Measurements from ENCODE around the gene NECAB2.

Gene NECAB2

DNA sequence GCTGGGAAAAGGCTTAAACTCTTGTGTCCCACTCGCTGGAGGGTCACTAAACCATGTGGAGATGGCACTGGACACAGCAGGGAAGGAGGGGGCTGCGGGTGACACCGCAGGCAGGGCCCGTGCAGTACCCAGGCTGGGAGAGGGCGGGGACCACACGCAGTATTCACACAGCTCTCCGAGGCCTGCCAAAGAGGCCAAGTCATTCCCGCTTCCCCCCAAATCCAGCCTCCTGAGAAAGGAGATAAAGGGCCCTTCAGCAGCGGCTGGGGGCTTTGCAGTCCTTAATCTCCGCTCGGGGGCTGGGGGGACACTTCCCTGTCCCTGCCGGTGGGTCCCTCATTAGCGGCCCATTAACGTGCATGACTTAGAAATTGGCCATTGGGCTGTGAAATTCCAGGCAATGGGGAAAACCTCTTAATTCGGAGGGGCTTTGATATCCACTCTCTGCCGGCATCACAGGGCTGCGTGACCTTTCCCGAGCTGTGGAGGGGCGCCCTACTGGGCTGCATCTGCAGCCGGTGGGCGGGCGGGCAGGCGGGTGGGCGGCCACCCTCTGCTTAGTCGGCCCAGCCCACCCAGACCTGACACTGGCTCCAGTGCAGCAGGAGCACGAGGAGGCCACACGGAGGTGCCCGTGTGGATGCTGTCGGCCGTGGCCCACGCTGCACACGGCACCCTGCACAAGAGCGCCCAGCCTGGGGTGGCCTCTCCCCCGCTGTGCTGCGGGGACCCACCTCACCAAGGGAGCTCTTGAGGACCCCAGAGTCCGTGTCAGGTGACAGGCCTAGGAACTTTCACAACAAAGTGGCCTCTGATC, 77.2 kb downstream of the NECAB2 start:
- no peak for DNase-seq (ENCODE audit: low read depth)

DNA sequence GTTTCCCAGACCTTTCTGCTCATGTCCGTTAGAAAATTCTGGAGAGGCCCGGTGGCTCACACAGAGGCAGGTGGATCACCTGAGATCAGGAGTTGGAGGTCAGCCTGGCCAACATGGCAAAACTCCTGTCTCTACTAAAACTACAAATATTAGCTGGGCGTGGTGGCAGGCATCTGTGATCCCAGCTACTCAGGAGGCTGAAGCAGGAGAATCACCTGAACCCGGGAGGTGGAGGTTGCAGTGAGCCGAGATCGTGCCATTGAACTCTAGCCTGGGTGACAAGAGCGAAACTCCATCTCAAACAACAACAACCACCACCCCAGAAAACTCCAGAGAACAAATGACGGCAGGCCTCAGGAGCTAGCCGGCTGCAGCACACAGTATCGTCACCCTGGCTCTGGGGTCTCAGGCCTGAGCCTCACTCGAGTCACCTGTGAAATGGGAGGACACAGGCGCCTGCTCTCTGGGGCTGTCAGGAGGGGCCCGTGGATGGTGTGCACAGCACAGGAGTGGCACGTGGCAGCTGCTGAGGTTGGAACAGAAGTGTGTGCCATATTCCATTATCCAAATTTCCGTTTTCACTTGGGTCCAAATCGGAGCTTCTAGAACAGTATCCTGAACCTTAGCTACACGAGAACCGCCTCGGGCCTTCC, 77.9 kb downstream of the NECAB2 start:
- DNase-seq (ENCODE audit: low read depth), result no peak

DNA sequence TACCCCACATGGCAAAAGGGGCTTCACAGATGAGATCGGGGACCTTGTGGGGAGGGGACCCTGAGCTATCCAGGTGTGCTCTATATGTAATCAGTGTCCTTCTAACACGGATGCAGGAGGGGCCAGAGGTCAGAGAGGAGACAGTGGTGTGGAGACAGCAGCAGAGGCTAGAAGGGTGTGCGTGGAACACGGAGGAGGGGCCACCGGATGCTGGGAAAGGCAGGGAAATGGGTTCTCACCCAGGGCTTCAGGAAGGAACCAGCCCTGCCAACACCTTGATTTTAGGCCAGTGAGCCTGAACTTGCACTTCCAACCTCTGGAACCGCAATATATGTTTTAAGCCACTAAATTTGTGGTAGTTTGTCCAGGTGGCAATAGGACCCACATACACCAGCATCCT, 79.2 kb downstream of the NECAB2 start:
- no peak for DNase-seq (ENCODE audit: low read depth)

DNA sequence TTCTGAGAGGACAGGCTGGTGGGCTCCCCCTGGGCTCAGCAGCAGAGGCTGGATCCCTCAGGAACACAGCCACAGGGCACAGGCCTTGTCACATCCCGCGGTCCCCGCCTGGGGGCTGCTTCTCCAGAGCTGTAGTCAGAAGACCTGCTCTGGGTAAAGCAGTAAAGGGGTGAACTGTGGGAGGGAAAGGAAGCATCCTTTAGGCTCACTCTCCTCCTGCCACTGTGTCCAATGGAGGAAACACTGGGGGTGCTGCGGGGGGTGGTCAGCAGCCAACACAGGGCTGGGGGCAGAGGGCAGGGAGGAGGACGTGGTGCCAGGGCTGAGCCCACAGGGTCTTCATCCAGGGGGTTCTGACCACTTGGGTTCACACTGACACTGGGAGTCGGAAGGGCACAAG, 79.6 kb downstream of the NECAB2 start:
- DNase-seq (ENCODE audit: low read depth), result no peak

DNA sequence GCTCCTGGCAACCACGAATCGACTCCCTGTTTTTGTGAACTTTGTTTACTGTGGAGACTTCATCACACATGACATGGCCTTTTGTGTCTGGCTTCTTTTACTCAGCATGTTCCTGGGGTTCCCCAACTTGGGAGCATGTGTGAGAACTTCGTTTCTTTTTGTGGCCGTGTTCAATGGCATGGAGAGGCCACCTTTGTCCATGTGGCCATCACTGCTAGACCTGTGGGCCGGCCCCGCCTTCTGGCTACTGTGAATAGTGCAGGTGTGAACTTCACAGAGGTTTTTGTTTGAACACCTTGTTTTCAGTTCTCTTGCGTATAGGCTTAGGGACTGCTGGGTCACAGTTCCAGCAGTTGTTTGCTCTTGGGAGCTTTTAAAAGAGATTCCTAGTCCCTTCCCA, 80.2 kb downstream of the NECAB2 start:
- DNase-seq (ENCODE audit: low read depth), result no peak

DNA sequence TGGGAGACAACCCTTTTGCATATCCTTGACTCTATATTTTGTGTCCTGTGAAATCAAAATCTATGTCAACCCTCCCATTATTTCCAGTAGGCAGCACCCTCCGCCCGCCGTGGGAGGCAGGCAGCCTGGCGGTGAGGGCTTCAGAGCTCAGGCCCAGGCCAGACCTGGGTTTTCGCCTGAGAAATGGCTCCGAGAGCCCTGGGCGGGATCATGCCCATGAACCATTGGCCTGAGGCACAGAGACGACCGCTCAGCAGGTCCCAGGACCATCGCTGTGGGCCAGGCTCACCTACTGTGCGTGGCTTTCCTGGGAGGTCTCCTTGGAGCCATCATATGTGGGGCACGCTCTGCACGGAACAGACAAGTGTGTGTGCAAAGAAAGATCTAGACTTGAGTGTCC, 80.8 kb downstream of the NECAB2 start:
- DNase-seq (ENCODE audit: low read depth), result no peak

DNA sequence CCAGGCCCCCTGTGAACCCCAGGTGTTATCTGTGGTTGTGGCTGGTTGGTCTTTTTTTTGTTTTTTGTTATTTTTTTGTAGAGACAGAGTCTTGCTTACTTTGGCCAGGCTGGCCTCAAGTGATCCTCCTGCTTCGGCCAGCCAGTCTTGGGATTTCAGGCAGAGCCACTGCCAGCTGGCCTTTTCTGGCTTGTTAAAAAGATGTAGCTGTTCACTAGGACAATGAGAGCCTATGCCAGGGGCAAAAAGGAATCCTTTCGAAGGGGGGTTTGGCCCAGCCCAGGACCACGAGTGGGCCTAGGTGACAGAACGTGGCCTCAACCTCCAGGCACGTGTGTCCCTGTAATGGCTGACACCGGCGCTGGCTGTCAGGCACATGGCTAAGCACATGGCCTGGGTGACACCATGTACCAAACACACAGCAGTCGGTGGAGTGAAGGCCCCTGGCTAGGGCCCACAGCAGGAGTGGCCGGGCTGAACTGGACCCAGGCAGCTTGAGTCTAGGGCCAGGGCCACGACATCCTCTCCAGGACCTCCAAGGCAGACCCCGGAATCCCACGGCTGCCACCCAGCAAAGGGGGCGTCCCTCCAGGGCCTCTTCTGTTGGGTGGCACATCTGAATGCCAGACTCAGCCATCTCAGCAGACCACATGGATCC, 81.5 kb downstream of the NECAB2 start:
- no peak for DNase-seq (ENCODE audit: low read depth)

DNA sequence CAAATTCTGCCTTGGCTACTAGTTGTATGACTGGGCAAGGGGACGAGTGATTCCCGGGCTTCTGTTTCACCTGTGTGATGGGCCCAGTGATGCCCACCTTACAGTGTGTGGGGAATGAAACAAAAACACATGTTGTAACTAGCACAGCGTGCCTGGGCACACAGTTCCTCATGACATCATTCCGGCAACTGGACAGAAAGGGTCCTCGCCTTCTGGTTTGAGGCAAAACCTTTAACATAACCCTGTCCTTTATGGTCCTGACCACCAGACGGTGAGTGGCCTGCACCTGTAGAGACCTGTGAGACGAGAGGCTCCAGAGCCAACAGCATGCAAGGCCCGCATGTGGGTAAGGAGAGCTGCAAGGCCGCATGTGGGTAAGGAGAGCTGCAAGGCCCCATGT, 82.3 kb downstream of the NECAB2 start:
- DNase-seq (ENCODE audit: low read depth), result no peak

DNA sequence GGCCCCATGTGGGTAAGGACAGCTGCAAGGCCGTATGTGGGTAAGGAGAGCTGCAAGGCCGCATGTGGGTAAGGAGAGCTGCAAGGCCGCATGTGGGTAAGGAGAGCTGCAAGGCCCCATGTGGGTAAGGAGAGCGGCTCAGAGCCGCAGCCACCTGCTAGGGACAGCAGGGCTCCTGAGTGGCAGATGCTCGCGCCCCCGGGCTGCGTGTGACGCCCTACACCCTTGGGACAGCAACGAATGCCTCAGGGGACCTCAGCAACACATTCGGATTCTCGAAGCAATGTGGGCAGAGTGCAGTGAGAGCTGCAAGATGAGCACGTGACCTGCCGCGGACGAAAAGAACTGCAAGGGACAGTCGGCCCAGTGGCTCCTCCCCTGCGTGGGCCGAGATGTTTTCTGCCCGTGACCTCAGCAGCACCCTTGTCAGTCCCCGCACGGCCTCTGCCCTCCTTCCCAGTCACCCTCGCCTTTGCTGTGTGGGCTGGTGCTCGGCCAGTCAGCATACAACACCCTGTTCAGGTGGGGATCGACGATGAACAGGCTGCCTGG, 84.1 kb downstream of the NECAB2 start:
- no peak for DNase-seq (ENCODE audit: low read depth)
